H1 (cell line): ENCODE results near the gene PCDHB8. TPM values are rescaled to one million over a fixed set of nuclear protein-coding genes. Genes with fewer than 3 reads are reported as not detected.
"Not testable (repeated sequence)": the region's sequence is repeated elsewhere in the genome, so short reads cannot be mapped to it uniquely, and the experiment has no call there.

Experiments used
- CTCF ChIA-PET: fragments of 300-600 bp; sonication (Branson Sonifier 250); formaldehyde crosslinking; loops from one replicate; lab custom pipeline; 2021; ENCODE audit not compliant: partially characterized antibody; lab: Charles Lee
- POLR2A ChIA-PET: fragments of 300-600 bp; sonication (Branson Sonifier 250); formaldehyde crosslinking; loops from one replicate; lab custom pipeline; 2021; ENCODE audit warnings: inconsistent platforms; ENCODE audit not compliant: partially characterized antibody; lab: Charles Lee
- DNase-seq, 2 experiments: peaks; one replicate each; pipeline versions ENCODE4 v3.0.0 to v3.0.0-alpha.2; 2010 to 2022; ENCODE audit warnings: low spot score in 2 of 2, low read depth in 1 of 2, mixed read lengths in 1 of 2
- FAIRE-seq: peaks from 2 replicates; lab custom pipeline; 2011; peaks lifted over from hg19 to GRCh38; lab: Jason Lieb, UNC
- H2AFZ ChIP-seq: 2 replicates; pipeline ENCODE4 v1.8.1; 2012; ENCODE audit warnings: low read length, inconsistent platforms
- H2AK5ac ChIP-seq: 2 replicates; pipeline ENCODE4 v1.6.1; 2013; ENCODE audit warnings: low read depth, low read length
- H2BK120ac ChIP-seq: replicated peaks from 2 replicates; pipeline ENCODE3; 2013; ENCODE audit warnings: low read depth, low read length, inconsistent platforms
- H2BK12ac ChIP-seq: 2 replicates; pipeline ENCODE4 v1.6.1; 2013; ENCODE audit warnings: low read depth, low read length
- H2BK15ac ChIP-seq: 2 replicates; pipeline ENCODE4 v1.6.1; 2013; ENCODE audit warnings: low read length
- H2BK20ac ChIP-seq: 2 replicates; pipeline ENCODE4 v1.6.1; 2013; ENCODE audit warnings: low read length
- H2BK5ac ChIP-seq: 2 replicates; pipeline ENCODE4 v1.6.1; 2013; ENCODE audit warnings: low read depth, low read length
- H3K14ac ChIP-seq: 2 replicates; pipeline ENCODE4 v1.6.1; 2013; ENCODE audit warnings: inconsistent platforms; ENCODE audit not compliant: insufficient read length
- H3K18ac ChIP-seq: 2 replicates; pipeline ENCODE4 v1.6.1; 2013; ENCODE audit warnings: low read length; ENCODE audit errors: extremely low read depth
- H3K23ac ChIP-seq: 2 replicates; pipeline ENCODE4 v1.6.1; 2013; ENCODE audit warnings: inconsistent platforms; ENCODE audit not compliant: insufficient read length
- H3K23me2 ChIP-seq: 2 replicates; pipeline ENCODE4 v1.6.1; 2013; ENCODE audit warnings: low read depth, low read length
- H3K27ac ChIP-seq: 2 replicates; pipeline ENCODE4 v1.6.1; 2011; ENCODE audit warnings: low read depth, low read length, inconsistent platforms
- H3K27me3 ChIP-seq, 4 experiments: replicated peaks in 1 of 4; 1 replicate in 1 of 4; 2 replicates in 3 of 4; pipeline versions ENCODE4 v1.6.1 to v1.8.1; 2011 to 2013; ENCODE audit warnings: low read length in 3 of 4, mild to moderate bottlenecking in 3 of 4, inconsistent platforms in 2 of 4, mixed read lengths in 2 of 4, moderate library complexity in 1 of 4; ENCODE audit not compliant: control insufficient read depth in 3 of 4, insufficient read depth in 3 of 4; ENCODE audit errors: extremely low read depth in 1 of 4
- H3K36me3 ChIP-seq, 4 experiments: 2 replicates each; pipeline versions ENCODE4 v1.6.1 to v1.8.1; 2011 to 2013; ENCODE audit warnings: mild to moderate bottlenecking in 4 of 4, low read length in 3 of 4, moderate library complexity in 2 of 4, control low read depth in 1 of 4, inconsistent platforms in 1 of 4; ENCODE audit not compliant: insufficient read depth in 4 of 4, control insufficient read depth in 2 of 4
- H3K4ac ChIP-seq: replicated peaks from 2 replicates; pipeline ENCODE3; 2013; ENCODE audit warnings: low read length, low read depth, mixed read lengths, inconsistent platforms; ENCODE audit not compliant: insufficient read length
- H3K4me1 ChIP-seq, 4 experiments: replicated peaks in 1 of 4; 1 replicate in 1 of 4; 2 replicates in 3 of 4; pipeline versions ENCODE4 v1.6.1 to v1.8.1; 2011 to 2013; ENCODE audit warnings: low read length in 3 of 4, inconsistent platforms in 2 of 4, mixed read lengths in 1 of 4; ENCODE audit not compliant: insufficient read depth in 4 of 4, control insufficient read depth in 3 of 4
- H3K4me2 ChIP-seq, 2 experiments: 2 replicates each; pipeline versions ENCODE4 v1.6.1 to v1.8.1; 2011 to 2013; ENCODE audit warnings: low read depth in 2 of 2, low read length in 2 of 2, control low read depth in 1 of 2, inconsistent platforms in 1 of 2, mild to moderate bottlenecking in 1 of 2; ENCODE audit not compliant: insufficient read depth in 1 of 2
- H3K4me3 ChIP-seq, 4 experiments: fragments of 200-600, 300-600 bp in 1 of 4; sonication (generic), shearing (Covaris generic), sonication (Bioruptor Twin) in 1 of 4; 2 replicates each; pipeline versions ENCODE4 v1.5.1 to v1.8.1; 2011 to 2016; ENCODE audit warnings: low read length in 4 of 4, low read depth in 3 of 4, control low read depth in 2 of 4, inconsistent platforms in 2 of 4, mild to moderate bottlenecking in 2 of 4, mixed read lengths in 1 of 4, moderate library complexity in 1 of 4; ENCODE audit not compliant: insufficient read depth in 2 of 4; ENCODE audit errors: extremely low read depth in 1 of 4
- H3K56ac ChIP-seq: replicated peaks from 2 replicates; pipeline ENCODE3; 2013; ENCODE audit warnings: low read depth, mild to moderate bottlenecking, mixed read lengths, low read length, inconsistent platforms; ENCODE audit not compliant: insufficient read length
- H3K79me1 ChIP-seq: 2 replicates; pipeline ENCODE4 v1.6.1; 2013; ENCODE audit warnings: low read depth, low read length, control low read depth
- H3K79me2 ChIP-seq, 2 experiments: 2 replicates each; pipeline versions ENCODE4 v1.6.1 to v1.8.1; 2012 to 2013; ENCODE audit warnings: low read length in 2 of 2, mild to moderate bottlenecking in 2 of 2, inconsistent platforms in 1 of 2; ENCODE audit not compliant: insufficient read depth in 2 of 2, control insufficient read depth in 1 of 2
- H3K9ac ChIP-seq, 4 experiments: replicated peaks in 1 of 4; 1 replicate in 1 of 4; 2 replicates in 3 of 4; pipeline versions ENCODE4 v1.6.1 to v1.8.1; 2011 to 2013; ENCODE audit warnings: low read depth in 3 of 4, low read length in 3 of 4, control low read depth in 2 of 4, mild to moderate bottlenecking in 2 of 4, moderate library complexity in 2 of 4, inconsistent platforms in 1 of 4; ENCODE audit errors: extremely low read depth in 1 of 4
- H3K9me3 ChIP-seq, 2 experiments: 2 replicates each; pipeline versions ENCODE4 v1.6.1 to v1.8.1; 2012 to 2013; ENCODE audit warnings: mild to moderate bottlenecking in 2 of 2, moderate library complexity in 2 of 2, control low read depth in 1 of 2, inconsistent platforms in 1 of 2, low read depth in 1 of 2, low read length in 1 of 2, mixed read lengths in 1 of 2; ENCODE audit not compliant: insufficient read depth in 2 of 2
- H4K20me1 ChIP-seq, 2 experiments: replicated peaks in 1 of 2; 2 replicates each; pipeline versions ENCODE3 to v1.8.1; 2011 to 2013; ENCODE audit warnings: inconsistent platforms in 2 of 2, low read length in 2 of 2, mild to moderate bottlenecking in 1 of 2; ENCODE audit not compliant: insufficient read depth in 2 of 2, control insufficient read depth in 1 of 2
- H4K5ac ChIP-seq: 2 replicates; pipeline ENCODE4 v1.6.1; 2013; ENCODE audit warnings: low read length, low read depth, mixed read lengths, inconsistent platforms; ENCODE audit not compliant: insufficient read length
- H4K8ac ChIP-seq: 2 replicates; pipeline ENCODE4 v1.8.0; 2013; ENCODE audit warnings: mild to moderate bottlenecking, moderate library complexity, low read length, inconsistent platforms; ENCODE audit not compliant: insufficient read depth; ENCODE audit errors: extremely low read depth
- H4K91ac ChIP-seq: replicated peaks from 2 replicates; pipeline ENCODE3; 2013; ENCODE audit warnings: low read length, mixed read lengths, inconsistent platforms; ENCODE audit not compliant: insufficient read length
- WGBS, 2 experiments: shearing (Covaris generic) in 1 of 2; methylation state at CpG; one replicate each; pipeline versions ENCODE4 v1.1.6 to v1.1.7; 2013 to 2015; ENCODE audit warnings: low lambda C conversion rate in 2 of 2, mixed read lengths in 2 of 2, inconsistent platforms in 1 of 2, low coverage in 1 of 2, missing lambda C conversion rate in 1 of 2; ENCODE audit not compliant: insufficient replicate concordance in 2 of 2, insufficient coverage in 1 of 2, insufficient read length in 1 of 2; ENCODE audit errors: extremely low coverage in 1 of 2, missing lambda C conversion rate in 1 of 2; 5-methylcytosine and 5-hydroxymethylcytosine counted together
- polyA plus RNA-seq, 7 experiments: library from polyadenylated mRNA; depleted of rRNA in 3 of 7; stranded (reverse) in 5 of 7; unstranded in 2 of 7; fragments of >200 nt in 5 of 7; fragments of 200-250 nt in 2 of 7; gene quantifications; 1 replicate in 5 of 7; 2 replicates in 1 of 7; 4 replicates in 1 of 7; pipeline versions ENCODE4 v1.2.1 to v1.2.3, GENCODE V29; 2011 to 2013; ENCODE audit warnings: missing spikeins in 2 of 7, mixed read lengths in 2 of 7
- total RNA-seq: library from RNA; stranded (reverse); fragmentation: NEBNext Ultra II Directional; extraction: Animal tissue kit (Norgen Biotek cat#: 25700); gene quantifications from 2 replicates; pipeline ENCODE4 v1.2.1, GENCODE V29; 2021

PCDHB8 gene
- total and polyA plus RNA-seq, 2 of the 8 experiments (the other 6 are each of a cell fraction or from before 2014, with no cell fraction given), result 0.24 to 1.1 TPM

- H3K14ac ChIP-seq, H3K27me3 ChIP-seq, H4K5ac ChIP-seq, H3K79me2 ChIP-seq, H3K9me3 ChIP-seq, H2BK5ac ChIP-seq, H4K8ac ChIP-seq, H2BK12ac ChIP-seq, H2BK15ac ChIP-seq, H3K56ac ChIP-seq, H4K91ac ChIP-seq, H2BK20ac ChIP-seq, DNase-seq, H3K4me3 ChIP-seq, H2AK5ac ChIP-seq, H3K23ac ChIP-seq, H3K4ac ChIP-seq, H3K79me1 ChIP-seq, H2AFZ ChIP-seq, FAIRE-seq, H3K23me2 ChIP-seq, H3K27ac ChIP-seq, H2BK120ac ChIP-seq, H3K9ac ChIP-seq, H3K4me2 ChIP-seq, H3K18ac ChIP-seq, H4K20me1 ChIP-seq, POLR2A ChIA-PET, H3K4me1 ChIP-seq, H3K36me3 ChIP-seq: not testable (repeated sequence)
- CTCF ChIA-PET, result interaction anchor here (6.0 kb wide), 1 partner anchor 12 kb away, joined by 39 read pairs; the partner anchor contains the start of gene PCDHB16
- WGBS, 2 experiments, result 91% methylated on average over 6 of the region's 37 CpGs; no CpG with 5 or more reads in 1 of the 2 experiments
These were observed 16.7 kb downstream of the PCDHB8 start for GRCh38 chr5:141194332-141194731.
